H54 (cell line): ENCODE data around the gene OR1I1.
A peak's percentile ranks its signal among the peaks of the same experiment; 100 is the strongest.

Source experiments
- DNase-seq: peaks from one replicate; pipeline ENCODE4 v3.0.0; 2011; ENCODE audit warnings: low spot score, mixed read lengths; ENCODE audit not compliant: insufficient read length
- FAIRE-seq: peaks from 3 replicates; lab custom pipeline; 2011; peaks lifted over from hg19 to GRCh38; lab: Jason Lieb, UNC
- POLR2A ChIP-seq: IDR thresholded peaks from 2 replicates; pipeline ENCODE4 v1.6.1; 2011; ENCODE audit warnings: low read depth, mild to moderate bottlenecking, low read length

OR1I1 gene

DNA sequence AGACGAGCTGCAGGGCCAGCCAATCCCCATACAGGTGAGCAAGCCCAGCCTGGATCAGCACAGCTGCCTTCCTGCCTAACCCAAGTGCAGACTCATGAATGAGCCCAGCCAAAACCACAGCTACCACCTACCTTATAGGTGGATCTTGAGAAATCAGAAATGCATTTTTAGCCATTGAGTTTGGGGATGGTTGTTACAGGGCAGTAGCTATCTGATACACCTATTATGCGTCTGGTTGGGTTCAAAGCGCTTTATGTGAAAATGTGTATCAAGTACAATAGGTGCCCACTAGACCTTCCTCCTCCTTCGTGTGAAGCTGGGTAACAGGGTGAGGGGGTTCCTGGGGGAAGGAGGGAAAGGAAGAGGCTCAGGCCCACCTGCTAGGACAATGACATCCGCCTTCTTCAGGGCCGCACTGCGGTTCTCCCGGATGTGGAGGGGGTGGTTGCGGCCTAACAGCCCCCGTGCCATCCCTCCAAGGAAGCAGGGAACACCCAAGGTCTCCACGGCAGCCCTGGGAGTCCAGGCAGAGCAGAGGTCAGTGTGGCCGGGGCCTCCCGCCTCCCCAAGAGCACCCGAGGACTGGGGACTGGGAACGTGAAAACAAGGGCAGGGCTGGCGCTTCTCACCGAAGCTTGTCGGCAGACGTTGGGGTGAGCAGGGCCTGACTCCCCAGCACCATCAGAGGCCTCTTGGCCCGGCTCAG, 36.9 kb downstream of the OR1I1 start:
- no peak for DNase-seq
- no peak for TF ChIP-seq POLR2A
- no peak for FAIRE-seq

DNA sequence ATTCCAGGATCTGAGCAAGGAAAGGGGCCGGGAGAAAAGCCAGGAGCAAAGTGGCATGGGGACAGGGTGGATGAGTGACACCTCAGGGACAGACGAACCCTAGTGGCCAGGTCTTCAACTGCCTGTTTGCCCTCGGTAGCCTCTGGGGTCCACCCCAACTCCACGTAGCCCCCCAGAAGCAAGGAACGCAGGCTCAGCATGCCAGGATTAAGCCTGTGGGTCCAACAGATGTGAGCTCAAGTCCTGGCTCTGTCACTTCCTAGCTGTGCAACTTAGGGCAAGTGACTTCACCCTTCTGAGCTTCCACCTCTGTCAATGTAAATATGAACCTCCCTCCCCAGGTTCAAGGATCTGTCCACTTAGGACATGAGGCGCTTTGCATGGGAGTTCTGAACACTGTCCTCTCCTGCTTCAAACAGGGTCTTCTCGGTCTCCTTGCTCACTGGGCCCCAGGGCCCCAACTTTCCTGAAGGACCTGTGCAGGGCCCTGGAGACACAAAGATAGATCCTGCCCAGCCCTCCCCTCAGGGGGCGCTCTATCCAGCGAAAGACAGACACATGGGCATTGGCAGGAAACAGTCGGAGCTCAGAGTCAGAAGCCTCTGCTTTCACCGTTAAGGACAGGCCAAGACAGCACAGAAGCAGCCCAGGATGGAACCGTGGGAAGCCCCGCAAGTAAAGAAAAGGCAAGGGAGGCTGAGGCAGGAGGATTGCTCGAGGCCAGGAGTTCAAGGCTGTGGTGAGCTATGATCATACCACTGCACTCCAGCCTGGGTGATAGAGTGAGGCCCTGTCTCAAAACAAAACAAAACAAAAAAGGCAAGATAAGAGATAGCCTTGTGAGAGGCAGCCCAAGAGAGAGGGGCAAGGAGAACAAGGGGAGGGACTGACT, 38.4 kb downstream of the OR1I1 start:
- DNase-seq, result no peak
- FAIRE-seq, result no peak
- no peak for TF ChIP-seq POLR2A

GRCh38 chr19:15122331-15123030, 40.5 kb downstream of the OR1I1 start:
- no peak for FAIRE-seq
- no peak for TF ChIP-seq POLR2A

GRCh38 chr19:15123031-15123890, 41.2 kb downstream of the OR1I1 start:
- FAIRE-seq (no peak), DNase-seq (no peak)
- TF ChIP-seq POLR2A, result no peak

More at GRCh38 chr19:15122331-15123030, 40.5 kb downstream of the OR1I1 start:
- DNase-seq, result no peak

GRCh38 chr19:15123900-15124299, 41.9 kb downstream of the OR1I1 start:
- DNase-seq, result no peak
- no peak for TF ChIP-seq POLR2A
- no peak for FAIRE-seq

GRCh38 chr19:15124572-15125231, 42.7 kb downstream of the OR1I1 start:
- DNase-seq (no peak), FAIRE-seq (no peak)
- TF ChIP-seq POLR2A, result no peak

DNA sequence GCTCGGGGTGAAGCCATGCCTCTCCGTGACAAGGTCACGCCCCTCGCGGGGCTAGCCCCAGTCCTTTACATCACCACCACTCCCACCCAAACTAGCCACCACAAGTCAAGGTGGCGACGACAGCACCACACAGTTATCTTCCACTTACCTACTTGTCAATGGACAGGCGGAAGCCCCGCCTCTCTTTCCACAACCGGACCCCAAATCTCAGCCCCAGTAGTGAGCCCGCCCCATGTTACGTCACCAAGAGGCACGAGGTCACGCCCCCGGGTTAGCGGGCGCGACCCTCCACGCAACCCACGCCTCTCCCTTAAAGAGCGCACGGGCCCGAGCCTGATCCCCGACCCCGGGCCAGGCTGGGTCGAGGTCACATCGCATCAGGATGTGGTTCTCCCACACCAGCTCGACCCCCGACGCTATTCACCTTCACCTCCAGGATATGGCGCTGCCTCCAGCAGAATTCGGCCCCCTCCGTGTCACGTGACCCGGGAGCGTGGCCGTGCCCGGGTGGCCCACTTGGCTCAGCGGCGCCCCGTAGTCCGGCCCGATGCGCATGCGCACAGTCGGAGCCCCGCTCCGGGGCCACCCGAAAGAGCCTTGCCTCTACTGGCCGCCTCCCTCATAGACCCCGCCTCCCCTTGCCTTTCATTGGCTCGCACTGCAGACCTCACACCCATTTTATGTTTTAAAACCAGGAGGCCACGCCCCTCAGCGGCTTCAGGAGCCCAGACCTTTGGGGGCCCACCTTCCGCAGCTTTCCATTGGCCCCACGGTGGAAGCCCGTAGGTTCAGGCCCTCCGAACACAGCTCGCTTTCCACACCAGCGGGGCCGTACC, 43.4 kb downstream of the OR1I1 start:
- TF ChIP-seq POLR2A, result peak; percentile 57
- FAIRE-seq, result peak; percentile 73

DNA sequence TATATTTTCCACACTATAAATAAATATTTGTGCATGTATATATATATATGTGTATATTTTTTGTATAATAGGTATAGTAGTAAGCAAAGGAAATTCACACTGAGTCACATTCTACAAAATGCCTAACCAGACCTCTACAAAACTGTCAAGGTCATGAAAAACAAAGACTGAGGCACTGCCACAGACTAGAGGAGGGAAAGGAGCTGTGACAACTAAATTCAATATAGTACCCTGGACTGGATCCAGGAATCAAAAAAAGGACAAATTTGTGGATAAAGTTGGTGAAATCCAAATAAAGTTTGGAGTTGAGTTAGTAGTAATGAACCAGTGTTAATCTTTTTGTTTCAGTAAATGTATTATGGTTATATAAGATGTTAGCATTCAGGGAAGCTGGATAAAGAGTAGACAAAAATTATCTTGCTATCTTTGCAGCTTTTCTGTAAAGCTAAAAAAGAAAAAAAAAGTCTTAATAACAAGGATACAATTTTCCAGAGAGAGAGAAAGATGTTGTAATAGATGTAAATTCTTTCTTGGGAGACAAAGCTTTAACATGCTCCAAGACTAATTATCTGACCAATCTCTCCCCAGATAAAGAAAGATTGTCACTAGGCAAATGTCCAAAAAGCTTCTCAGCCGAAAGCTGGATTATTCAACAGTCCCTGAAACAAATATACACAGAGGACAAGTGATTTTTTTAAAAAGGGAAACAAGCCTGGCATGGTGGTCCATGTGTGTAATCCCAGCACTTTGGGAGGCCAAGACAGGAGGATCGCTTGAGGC, 44.3 kb downstream of the OR1I1 start:
- no peak for FAIRE-seq
- DNase-seq, result no peak
- TF ChIP-seq POLR2A, result no peak

More for the DNA sequence above, 43.4 kb downstream of the OR1I1 start:
- peak; percentile 94 for DNase-seq

DNA sequence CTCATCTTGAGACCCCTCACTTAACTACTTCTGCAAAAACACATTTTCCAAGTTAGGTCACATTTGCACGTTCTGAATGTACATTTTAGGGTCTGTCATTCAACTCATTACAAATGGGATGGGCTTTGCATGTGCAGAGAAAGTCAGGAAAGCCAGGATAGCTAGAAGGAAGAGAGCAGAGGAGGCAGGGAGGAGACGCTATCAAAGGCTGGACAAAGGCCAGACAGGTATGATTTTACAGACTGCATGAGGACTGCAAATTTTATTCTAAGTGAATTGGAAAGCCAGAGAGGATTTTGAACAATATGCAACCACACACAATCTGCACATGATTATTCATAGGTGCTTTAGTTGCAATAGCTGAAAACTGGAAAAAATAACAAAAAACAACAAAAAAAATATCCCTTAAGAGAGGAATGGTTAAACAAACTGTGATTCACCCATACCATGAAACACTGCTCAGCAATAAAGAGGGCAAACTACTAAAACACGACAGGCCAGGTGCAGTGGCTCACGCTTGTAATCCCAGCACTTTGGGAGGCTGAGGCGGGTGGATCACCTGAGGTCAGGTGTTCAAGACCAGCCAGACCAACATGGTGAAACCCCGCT, 46.3 kb downstream of the OR1I1 start:
- DNase-seq (no peak), FAIRE-seq (no peak)
- no peak for TF ChIP-seq POLR2A

GRCh38 chr19:15129856-15130585, 48.0 kb downstream of the OR1I1 start:
- TF ChIP-seq POLR2A, result no peak
- FAIRE-seq (no peak), DNase-seq (no peak)
